Endodermal cell (in vitro differentiated cells): ENCODE results near the gene DNAAF8. TPM values are rescaled to one million over a fixed set of nuclear protein-coding genes. Genes with fewer than 3 reads are reported as not detected.
A peak's percentile ranks its signal among the peaks of the same experiment; 100 is the strongest.

Experiments used
- DNase-seq: peaks from one replicate; pipeline ENCODE4 v3.0.0-alpha.2; 2017
- H3K27ac ChIP-seq: 2 replicates; pipeline ENCODE4 v1.5.1; 2013; ENCODE audit warnings: mild to moderate bottlenecking, low read depth, low read length, moderate library complexity
- H3K27me3 ChIP-seq: 2 replicates; pipeline ENCODE4 v1.6.1; 2013; ENCODE audit warnings: mild to moderate bottlenecking, low read length, moderate library complexity; ENCODE audit not compliant: insufficient read depth, control insufficient read depth, poor library complexity, severe bottlenecking
- H3K36me3 ChIP-seq: 2 replicates; pipeline ENCODE4 v1.7.0; 2013; ENCODE audit warnings: mild to moderate bottlenecking, low read length, moderate library complexity; ENCODE audit not compliant: control insufficient read depth, insufficient read depth
- H3K4me1 ChIP-seq: one replicate; pipeline ENCODE4 v1.7.0; 2013; ENCODE audit warnings: low read length; ENCODE audit not compliant: control insufficient read depth, insufficient read depth
- H3K4me3 ChIP-seq: 2 replicates; pipeline ENCODE4 v1.5.1; 2013; ENCODE audit warnings: mild to moderate bottlenecking, low read length, moderate library complexity
- H3K9ac ChIP-seq: 2 replicates; pipeline ENCODE4 v1.6.1; 2013; ENCODE audit warnings: mild to moderate bottlenecking, low read length, moderate library complexity; ENCODE audit not compliant: poor library complexity, severe bottlenecking; ENCODE audit errors: extremely low read depth
- H3K9me3 ChIP-seq: 2 replicates; pipeline ENCODE4 v1.6.1; 2013; ENCODE audit warnings: mild to moderate bottlenecking, low read length, moderate library complexity; ENCODE audit not compliant: control insufficient read depth
- H3K27ac Mint-ChIP-seq: 2 replicates; pipeline ENCODE4 v1.8.0; 2020; ENCODE audit warnings: mixed read lengths
- H3K27me3 Mint-ChIP-seq: 2 replicates; pipeline ENCODE4 v1.8.0; 2021; ENCODE audit warnings: mild to moderate bottlenecking, mixed read lengths; ENCODE audit not compliant: insufficient read depth
- H3K36me3 Mint-ChIP-seq: 2 replicates; pipeline ENCODE4 v1.8.0; 2020; ENCODE audit warnings: low read depth, mixed read lengths
- H3K4me1 Mint-ChIP-seq: 2 replicates; pipeline ENCODE4 v1.8.0; 2020; ENCODE audit warnings: mixed read lengths
- H3K4me3 Mint-ChIP-seq: 2 replicates; pipeline ENCODE4 v1.8.0; 2020; ENCODE audit warnings: mild to moderate bottlenecking, moderate library complexity, mixed read lengths
- H3K9me3 Mint-ChIP-seq: 2 replicates; pipeline ENCODE4 v1.8.0; 2020; ENCODE audit warnings: mild to moderate bottlenecking, mixed read lengths
- CTCF ChIP-seq: fragments of 200-600 bp; sonication (generic); conservative IDR thresholded peaks from 2 replicates; pipeline ENCODE4 v1.5.0; 2021; ENCODE audit warnings: antibody characterized with exemption, mild to moderate bottlenecking
- WGBS, 2 experiments: methylation state at CpG; one replicate each; pipeline versions ENCODE4 v1.1.5 to v1.1.7; 2013; ENCODE audit warnings: missing lambda C conversion rate in 2 of 2, mixed read lengths in 1 of 2; ENCODE audit not compliant: insufficient coverage in 1 of 2, insufficient read length in 1 of 2; 5-methylcytosine and 5-hydroxymethylcytosine counted together
- total RNA-seq, 2 donors: library from RNA; stranded (reverse); fragmentation: NEBNext Ultra II Directional in 1 of 2; extraction: Animal tissue kit (Norgen Biotek cat#: 25700) in 1 of 2; gene quantifications; 2 replicates in 1 of 2; 3 replicates in 1 of 2; pipeline ENCODE4 v1.2.1, GENCODE V29; 2021

Gene DNAAF8
- total RNA-seq, 2 donors from 2014 or later = 0.35 to 0.64 TPM

- peak overlapping the region; percentile 81 for H3K27ac Mint-ChIP-seq
- H3K27ac ChIP-seq = peak overlapping the region; percentile 32
- peak overlapping the region; percentile 3 for H3K4me3 Mint-ChIP-seq
- no peaks in the 10 kb centered on the region for H3K27me3 Mint-ChIP-seq
- 80 to 86% methylated on average over 8 to 9 of the region's 9 CpGs for WGBS, 2 experiments
- H3K36me3 ChIP-seq = no peaks in the 10 kb centered on the region
- H3K4me3 ChIP-seq = no peak overlapping the region
- peaks cover 10% of the 10 kb centered on the region for H3K4me1 ChIP-seq
- no peaks in the 10 kb centered on the region for H3K27me3 ChIP-seq
- no peak overlapping the region for H3K9ac ChIP-seq
- peaks cover 13% of the 10 kb centered on the region for H3K4me1 Mint-ChIP-seq
- H3K9me3 ChIP-seq = no peaks in the 10 kb centered on the region
- TF ChIP-seq CTCF = no peak
- peak; percentile 47 for DNase-seq
- no peaks in the 10 kb centered on the region for H3K9me3 Mint-ChIP-seq
- H3K36me3 Mint-ChIP-seq = no peaks in the 10 kb centered on the region
Observed at GRCh38 chr16:4788489-4788889, 54.2 kb downstream of the DNAAF8 start.

GRCh38 chr16:4788910-4789309, 54.6 kb downstream of the DNAAF8 start:
- Histone ChIP-seq H3K4me3 (no peak overlapping the region), H3K27ac (no peak overlapping the region), H3K4me1 (peaks cover 10% of the 10 kb centered on the region), H3K9me3 (no peaks in the 10 kb centered on the region), H3K27me3 (no peaks in the 10 kb centered on the region), H3K9ac (no peak overlapping the region), H3K36me3 (no peaks in the 10 kb centered on the region)
- 93 to 98% methylated on average over 5 to 7 of the region's 7 CpGs for WGBS, 2 experiments
- Mint-ChIP-seq H3K4me3 (no peak overlapping the region), H3K36me3 (no peaks in the 10 kb centered on the region), H3K4me1 (peaks cover 13% of the 10 kb centered on the region), H3K27me3 (no peaks in the 10 kb centered on the region), H3K9me3 (no peaks in the 10 kb centered on the region), H3K27ac (peak overlapping the region; percentile 81)
- no peak for DNase-seq
- no peak for TF ChIP-seq CTCF

- Histone ChIP-seq H3K4me1 (peaks cover 10% of the 10 kb centered on the region), H3K4me3 (no peak overlapping the region), H3K9me3 (no peaks in the 10 kb centered on the region), H3K36me3 (no peaks in the 10 kb centered on the region), H3K27ac (no peak overlapping the region), H3K9ac (no peak overlapping the region), H3K27me3 (no peaks in the 10 kb centered on the region)
- DNase-seq = peak; percentile 43
- H3K27me3 Mint-ChIP-seq = no peaks in the 10 kb centered on the region
- peaks cover 13% of the 10 kb centered on the region for H3K4me1 Mint-ChIP-seq
- no peaks in the 10 kb centered on the region for H3K36me3 Mint-ChIP-seq
- WGBS, 2 experiments = 88 to 90% methylated on average over 8 to 10 of the region's 10 CpGs
- no peak for TF ChIP-seq CTCF
- no peak overlapping the region for H3K27ac Mint-ChIP-seq
- no peak overlapping the region for H3K4me3 Mint-ChIP-seq
- no peaks in the 10 kb centered on the region for H3K9me3 Mint-ChIP-seq
Observed at GRCh38 chr16:4790261-4790660, 55.9 kb downstream of the DNAAF8 start.
